Activated CD8-positive, alpha-beta T cell treated with anti-CD3 and anti-CD28 coated beads for 36 hours (primary cell): ENCODE measurements around the gene SPNS3. TPM values are rescaled to one million over a fixed set of nuclear protein-coding genes. Genes with fewer than 3 reads are reported as not detected.

Experiments
- ATAC-seq: fragments of 200-7000 bp; cut with Tn5 transposase; one replicate; pipeline ENCODE4 v1.10.0; 2021; ENCODE audit warnings: mild to moderate bottlenecking, moderate library complexity
- CTCF ChIA-PET: fragments of 350-600 bp; sonication (Branson Sonifier 250); formaldehyde crosslinking; loops from one replicate; lab custom pipeline; 2021; ENCODE audit warnings: antibody characterized with exemption; lab: Charles Lee
- POLR2A ChIA-PET: fragments of 350-600 bp; sonication (Branson Sonifier 250); formaldehyde crosslinking; loops from one replicate; lab custom pipeline; 2021; ENCODE audit warnings: antibody characterized with exemption; lab: Charles Lee
- DNase-seq: peaks from one replicate; pipeline ENCODE4 v3.0.0-alpha.2; 2020
- H3K27ac Mint-ChIP-seq: one replicate; pipeline ENCODE4 v1.8.0; 2021; ENCODE audit warnings: mild to moderate bottlenecking, mixed read lengths
- H3K27me3 Mint-ChIP-seq: one replicate; pipeline ENCODE4 v1.8.0; 2021; ENCODE audit warnings: mixed read lengths
- H3K36me3 Mint-ChIP-seq: one replicate; pipeline ENCODE4 v1.8.0; 2021; ENCODE audit warnings: low read depth, mixed read lengths
- H3K4me1 Mint-ChIP-seq: one replicate; pipeline ENCODE4 v1.8.0; 2021; ENCODE audit warnings: low read depth, mixed read lengths
- H3K4me3 Mint-ChIP-seq: one replicate; pipeline ENCODE4 v1.8.0; 2021; ENCODE audit warnings: mild to moderate bottlenecking, moderate library complexity, mixed read lengths
- H3K9me3 Mint-ChIP-seq: one replicate; pipeline ENCODE4 v1.8.0; 2021; ENCODE audit warnings: mixed read lengths
- intact Hi-C: fragments of 100-400 bp; cut with micrococcal nuclease; formaldehyde crosslinking; loops from one replicate; pipeline ENCODE4 v1.10.0; 2022
- total RNA-seq, 2 experiments: library from RNA; stranded (reverse); gene quantifications; one replicate each; pipeline ENCODE4 v1.2.3, GENCODE V29; 2021
- TF ChIP-seq, protein P1 (sequence below): fragments of 200-600 bp; IDR thresholded peaks from one replicate; pipeline ENCODE4 v1.8.0; 2022; ENCODE audit warnings: antibody characterized with exemption, mild to moderate bottlenecking

The SPNS3 gene
- total RNA-seq, 2 experiments from 2014 or later: 24.7 to 25.7 TPM

DNA sequence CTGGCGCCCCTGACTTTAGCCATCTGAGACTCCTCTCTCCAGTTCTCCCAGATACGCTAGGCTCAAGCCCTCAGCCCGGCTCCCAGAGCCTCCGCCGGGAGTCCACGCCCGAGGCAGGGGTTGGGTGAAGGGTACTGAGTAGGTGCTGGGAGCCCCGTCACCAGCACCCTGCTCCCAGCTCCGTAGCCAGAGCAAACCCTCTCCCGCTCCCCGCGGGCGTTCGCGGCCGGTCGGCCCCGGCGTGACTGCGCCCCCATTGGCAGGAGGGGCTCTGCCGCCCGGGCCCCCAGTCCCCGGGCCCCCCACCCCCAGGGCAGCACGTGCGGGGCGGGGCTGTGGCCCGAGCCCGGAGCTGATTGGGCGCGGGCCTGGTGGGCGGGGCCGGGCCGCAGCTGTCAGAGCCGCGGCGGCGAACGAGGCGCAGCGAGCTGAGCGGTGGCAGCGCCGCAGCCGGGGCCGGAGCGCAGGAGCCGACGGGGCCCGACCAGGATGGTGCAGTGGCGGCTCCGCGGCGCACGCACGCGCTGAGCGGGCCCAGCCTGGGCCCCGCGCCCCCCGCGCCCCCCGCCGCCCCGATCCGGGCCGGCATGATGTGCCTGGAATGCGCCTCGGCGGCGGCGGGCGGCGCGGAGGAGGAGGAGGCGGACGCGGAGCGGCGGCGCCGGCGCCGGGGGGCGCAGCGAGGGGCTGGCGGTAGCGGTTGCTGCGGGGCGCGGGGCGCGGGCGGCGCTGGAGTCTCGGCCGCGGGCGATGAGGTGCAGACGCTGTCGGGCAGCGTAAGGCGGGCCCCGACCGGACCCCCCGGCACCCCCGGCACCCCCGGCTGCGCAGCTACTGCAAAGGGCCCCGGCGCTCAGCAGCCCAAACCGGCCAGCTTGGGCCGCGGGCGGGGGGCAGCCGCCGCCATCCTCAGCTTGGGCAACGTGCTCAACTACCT lies 65.0 kb downstream of the SPNS3 start, which contains the start of gene SPNS2:
Gene SPNS2 (plus strand): TSS at position 421 of the 937 bp plus-strand sequence. CDS start 167 bp downstream, at position 588.
- Mint-ChIP-seq H3K9me3 (no peaks in the 10 kb centered on the region), H3K27ac (no peak within 1 kb of the TSS), H3K4me3 (peak within 1 kb of the TSS; percentile 71), H3K4me1 (peaks cover 20% of the 10 kb centered on the region), H3K36me3 (no peaks in the 10 kb centered on the region), H3K27me3 (peaks cover 28% of the 10 kb centered on the region)
- ChIA-PET CTCF (interaction anchor here (1.0 to 2.0 kb wide), 5 partner anchors 9 to 78 kb away, joined by 3 to 7 read pairs (median 6); no protein-coding TSS in a partner anchor), POLR2A (interaction anchor here (0.9 to 1.5 kb wide), 3 partner anchors 9 to 78 kb away, joined by 3 to 7 read pairs (median 3); no protein-coding TSS in a partner anchor)
- DNase-seq: peak; percentile 64
- ATAC-seq: peak; percentile 92
- TF ChIP-seq, protein P1, sequence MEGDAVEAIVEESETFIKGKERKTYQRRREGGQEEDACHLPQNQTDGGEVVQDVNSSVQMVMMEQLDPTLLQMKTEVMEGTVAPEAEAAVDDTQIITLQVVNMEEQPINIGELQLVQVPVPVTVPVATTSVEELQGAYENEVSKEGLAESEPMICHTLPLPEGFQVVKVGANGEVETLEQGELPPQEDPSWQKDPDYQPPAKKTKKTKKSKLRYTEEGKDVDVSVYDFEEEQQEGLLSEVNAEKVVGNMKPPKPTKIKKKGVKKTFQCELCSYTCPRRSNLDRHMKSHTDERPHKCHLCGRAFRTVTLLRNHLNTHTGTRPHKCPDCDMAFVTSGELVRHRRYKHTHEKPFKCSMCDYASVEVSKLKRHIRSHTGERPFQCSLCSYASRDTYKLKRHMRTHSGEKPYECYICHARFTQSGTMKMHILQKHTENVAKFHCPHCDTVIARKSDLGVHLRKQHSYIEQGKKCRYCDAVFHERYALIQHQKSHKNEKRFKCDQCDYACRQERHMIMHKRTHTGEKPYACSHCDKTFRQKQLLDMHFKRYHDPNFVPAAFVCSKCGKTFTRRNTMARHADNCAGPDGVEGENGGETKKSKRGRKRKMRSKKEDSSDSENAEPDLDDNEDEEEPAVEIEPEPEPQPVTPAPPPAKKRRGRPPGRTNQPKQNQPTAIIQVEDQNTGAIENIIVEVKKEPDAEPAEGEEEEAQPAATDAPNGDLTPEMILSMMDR: no peak
- intact Hi-C loops: no loop called here

DNA sequence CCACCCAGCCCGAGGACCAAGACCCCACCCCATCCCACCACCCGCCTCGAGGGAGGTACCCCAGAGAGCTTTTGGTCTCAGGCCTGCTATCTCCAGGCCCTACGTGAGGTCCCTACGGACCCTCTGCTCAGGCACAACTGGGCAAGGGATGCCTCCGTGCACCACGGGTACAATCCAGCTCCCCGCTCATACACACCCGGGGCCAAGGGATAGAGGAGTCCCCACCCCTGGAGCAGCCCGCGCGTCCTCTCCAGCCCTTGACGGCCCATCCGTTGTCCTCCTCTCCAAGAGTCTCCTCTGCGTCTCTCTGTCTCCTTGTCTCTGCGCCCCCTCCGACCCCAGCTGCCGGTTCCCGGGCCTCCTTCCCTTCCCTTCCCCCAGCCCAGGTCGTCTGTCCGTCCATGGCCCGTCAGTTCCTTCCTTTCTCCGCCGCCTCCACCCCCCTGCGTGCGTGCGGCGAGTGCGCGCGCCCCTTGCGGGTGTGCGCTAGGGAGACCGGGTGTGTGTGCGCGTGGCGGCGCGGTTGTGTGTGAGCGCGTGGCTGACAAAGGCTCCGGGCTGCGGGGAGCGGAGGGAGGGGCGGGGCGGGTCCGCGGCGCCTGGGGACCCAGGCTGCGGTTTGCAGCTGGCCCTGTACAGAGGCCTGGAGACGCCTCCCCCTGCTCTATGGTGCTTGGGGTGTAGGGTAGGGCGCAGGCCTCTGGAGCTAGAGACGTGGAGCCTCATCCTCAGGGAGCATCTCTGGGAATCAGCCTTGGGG lies 65.9 kb downstream of the SPNS3 start:
- Mint-ChIP-seq H3K27ac (no peak overlapping the region), H3K27me3 (peaks cover 28% of the 10 kb centered on the region), H3K4me3 (peak overlapping the region; percentile 71), H3K9me3 (no peaks in the 10 kb centered on the region), H3K36me3 (no peaks in the 10 kb centered on the region), H3K4me1 (peaks cover 27% of the 10 kb centered on the region)
- ChIA-PET CTCF (interaction anchor here (1.0 to 2.0 kb wide), 3 partner anchors 15 to 79 kb away, joined by 6 to 7 read pairs (median 6); no protein-coding TSS in a partner anchor), POLR2A (interaction anchor here (0.9 to 1.5 kb wide), 3 partner anchors 10 to 79 kb away, joined by 3 to 7 read pairs (median 3); no protein-coding TSS in a partner anchor)
- intact Hi-C loops: no loop called here
- TF ChIP-seq, protein P1: no peak
- ATAC-seq (peak; percentile 32), DNase-seq (peak; percentile 46)

DNA sequence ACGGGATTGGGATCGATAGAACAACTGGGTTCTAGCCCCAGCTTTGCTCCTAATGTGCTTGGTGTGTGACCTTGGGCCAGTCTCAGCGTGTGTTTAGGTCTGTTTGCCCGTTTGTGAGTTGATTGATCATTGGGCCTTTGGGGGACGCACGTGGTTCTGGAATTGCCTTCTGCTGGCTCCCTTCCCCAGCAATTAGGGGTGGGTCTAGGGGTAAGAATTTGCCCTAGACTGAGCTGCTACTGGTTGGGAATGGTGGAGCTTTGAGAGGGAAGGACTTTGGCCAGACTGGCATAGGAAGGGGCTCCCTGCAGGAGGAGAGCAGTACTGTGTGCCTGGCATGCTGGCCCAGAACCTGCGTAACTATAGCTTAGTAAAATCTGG lies 66.4 kb downstream of the SPNS3 start:
- no peak for ATAC-seq
- H3K4me3 Mint-ChIP-seq: peak overlapping the region; percentile 71
- ChIA-PET POLR2A (interaction anchor here (1.5 kb wide), 1 partner anchor 14 kb away, joined by 7 read pairs; no protein-coding TSS in a partner anchor), CTCF (no interaction called here)
- H3K27ac Mint-ChIP-seq: no peak overlapping the region
- no peaks in the 10 kb centered on the region for H3K36me3 Mint-ChIP-seq
- H3K9me3 Mint-ChIP-seq: no peaks in the 10 kb centered on the region
- peaks cover 28% of the 10 kb centered on the region for H3K27me3 Mint-ChIP-seq
- DNase-seq: no peak
- H3K4me1 Mint-ChIP-seq: peaks cover 32% of the 10 kb centered on the region
- TF ChIP-seq, protein P1: no peak
- intact Hi-C loops: no loop called here

DNA sequence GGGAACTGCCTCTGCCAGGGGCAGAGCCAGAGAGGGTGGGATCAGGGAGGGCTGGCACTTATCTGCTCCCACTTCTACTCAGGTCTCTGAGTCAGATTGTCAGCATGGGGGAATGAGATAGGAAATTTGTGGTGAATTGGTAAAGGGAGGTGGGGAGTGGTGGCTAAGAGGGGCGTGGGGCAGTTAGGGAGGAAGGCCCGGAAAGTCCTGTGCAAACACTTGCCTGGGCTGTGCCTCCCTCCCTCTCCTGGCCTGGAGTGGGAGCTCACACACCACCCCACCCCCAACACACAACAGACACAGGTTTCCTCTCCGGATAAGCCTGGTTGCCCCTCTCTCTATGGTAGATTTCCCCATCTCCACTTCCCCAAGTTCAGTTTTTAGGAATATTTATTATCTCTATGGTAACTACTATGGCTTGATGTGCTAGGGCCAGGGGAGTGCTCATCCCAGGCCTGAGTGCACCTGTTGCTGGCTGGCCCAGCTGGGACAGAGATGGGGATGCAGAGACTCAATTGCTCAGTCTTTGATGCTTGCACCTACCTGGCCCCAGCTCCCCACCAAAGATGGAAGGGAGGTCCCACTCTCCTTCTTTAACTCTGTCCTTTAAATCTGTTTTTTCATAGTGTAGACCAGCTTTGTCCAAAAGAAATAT lies 67.7 kb downstream of the SPNS3 start:
- POLR2A ChIA-PET: interaction anchor here (1.1 to 1.6 kb wide), 2 partner anchors 16 to 17 kb away, joined by 3 read pairs; no protein-coding TSS in a partner anchor
- Mint-ChIP-seq H3K9me3 (no peaks in the 10 kb centered on the region), H3K36me3 (no peaks in the 10 kb centered on the region), H3K4me1 (peaks cover 33% of the 10 kb centered on the region), H3K27me3 (peaks cover 28% of the 10 kb centered on the region), H3K27ac (no peak overlapping the region), H3K4me3 (no peak overlapping the region)
- DNase-seq (no peak), ATAC-seq (no peak)
- intact Hi-C loops: no loop called here
- TF ChIP-seq, protein P1: no peak
- CTCF ChIA-PET: interaction anchor here (1.2 kb wide), 1 partner anchor 81 kb away, joined by 3 read pairs; no protein-coding TSS in a partner anchor
